NT2/D1 (cell line): Measurements from ENCODE around the gene GIT2.

ENCODE experiments used
- SUZ12 ChIP-seq: IDR thresholded peaks from 2 replicates; pipeline ENCODE4 v1.6.1; 2011; ENCODE audit not compliant: insufficient read length, insufficient read depth; ENCODE audit errors: extremely low read depth
- YY1 ChIP-seq: IDR thresholded peaks from 2 replicates; pipeline ENCODE4 v1.6.1; 2011; ENCODE audit not compliant: insufficient read length, insufficient read depth

DNA sequence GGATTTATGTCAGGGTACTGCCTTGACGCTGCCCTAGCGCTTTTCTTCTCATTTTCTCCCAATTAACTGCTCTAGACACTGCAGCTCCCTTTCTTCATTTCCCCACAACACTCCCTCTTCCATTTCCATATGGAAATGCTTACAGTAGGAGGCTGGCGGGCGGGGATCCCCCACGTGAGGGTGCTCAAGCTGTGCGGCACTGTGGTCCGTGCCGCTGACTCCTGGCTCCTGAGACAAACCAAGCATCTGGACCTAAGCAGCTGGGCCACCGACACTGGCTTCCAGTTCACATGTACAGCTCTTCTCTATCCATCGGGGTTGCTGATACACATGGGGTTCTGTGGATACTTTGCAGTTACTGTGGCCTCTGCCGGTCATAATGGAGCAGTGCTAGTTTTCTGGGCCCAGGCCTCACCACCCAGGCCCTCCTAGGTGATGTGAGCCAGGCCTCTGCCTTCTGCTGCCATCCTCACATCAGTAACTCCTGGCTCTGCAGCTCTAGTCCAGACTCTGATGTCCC is 75.8 kb downstream of the GIT2 start:
- TF ChIP-seq YY1 (no peak), SUZ12 (no peak)
